GM12874 (cell line): ENCODE data around the gene SMS.

Experiments used
- TF ChIP-seq, protein P1 (sequence below): IDR thresholded peaks from 2 replicates; pipeline ENCODE4 v1.5.1; 2011; ENCODE audit warnings: low read depth, mild to moderate bottlenecking, control low read depth, low read length, moderate library complexity; ENCODE audit not compliant: insufficient read depth

SMS gene

DNA sequence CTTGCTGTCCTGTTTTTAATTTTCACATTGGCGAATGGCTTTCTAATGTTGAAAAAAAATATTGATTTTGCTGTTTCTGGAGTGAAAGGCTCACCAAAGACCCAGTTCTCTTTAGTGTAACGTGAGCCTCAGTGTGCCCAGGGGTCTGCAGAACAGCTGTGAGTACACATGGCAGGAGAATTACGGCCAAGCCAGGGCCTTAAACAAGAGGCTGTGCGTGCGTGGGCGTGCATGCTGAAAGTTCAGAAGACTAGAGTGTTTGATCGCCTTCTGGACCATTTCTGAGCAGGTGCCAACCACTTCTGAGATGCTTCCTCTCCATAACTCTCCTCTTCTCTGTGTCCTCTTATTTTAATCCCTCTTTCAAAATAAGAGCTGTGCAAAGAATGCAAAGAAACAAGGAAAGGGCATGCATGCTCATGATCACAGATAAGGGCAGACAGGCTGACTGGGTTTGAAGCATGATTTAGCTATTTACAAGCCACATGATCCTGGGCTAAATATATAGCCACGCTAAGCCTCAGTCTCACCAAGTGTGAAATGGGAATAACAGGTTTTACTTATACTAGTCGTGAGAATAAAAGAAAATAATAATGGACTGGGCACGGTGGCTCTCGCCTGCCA lies 101.5 kb downstream of the SMS start:
- TF ChIP-seq, protein P1, sequence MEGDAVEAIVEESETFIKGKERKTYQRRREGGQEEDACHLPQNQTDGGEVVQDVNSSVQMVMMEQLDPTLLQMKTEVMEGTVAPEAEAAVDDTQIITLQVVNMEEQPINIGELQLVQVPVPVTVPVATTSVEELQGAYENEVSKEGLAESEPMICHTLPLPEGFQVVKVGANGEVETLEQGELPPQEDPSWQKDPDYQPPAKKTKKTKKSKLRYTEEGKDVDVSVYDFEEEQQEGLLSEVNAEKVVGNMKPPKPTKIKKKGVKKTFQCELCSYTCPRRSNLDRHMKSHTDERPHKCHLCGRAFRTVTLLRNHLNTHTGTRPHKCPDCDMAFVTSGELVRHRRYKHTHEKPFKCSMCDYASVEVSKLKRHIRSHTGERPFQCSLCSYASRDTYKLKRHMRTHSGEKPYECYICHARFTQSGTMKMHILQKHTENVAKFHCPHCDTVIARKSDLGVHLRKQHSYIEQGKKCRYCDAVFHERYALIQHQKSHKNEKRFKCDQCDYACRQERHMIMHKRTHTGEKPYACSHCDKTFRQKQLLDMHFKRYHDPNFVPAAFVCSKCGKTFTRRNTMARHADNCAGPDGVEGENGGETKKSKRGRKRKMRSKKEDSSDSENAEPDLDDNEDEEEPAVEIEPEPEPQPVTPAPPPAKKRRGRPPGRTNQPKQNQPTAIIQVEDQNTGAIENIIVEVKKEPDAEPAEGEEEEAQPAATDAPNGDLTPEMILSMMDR, result no peak

DNA sequence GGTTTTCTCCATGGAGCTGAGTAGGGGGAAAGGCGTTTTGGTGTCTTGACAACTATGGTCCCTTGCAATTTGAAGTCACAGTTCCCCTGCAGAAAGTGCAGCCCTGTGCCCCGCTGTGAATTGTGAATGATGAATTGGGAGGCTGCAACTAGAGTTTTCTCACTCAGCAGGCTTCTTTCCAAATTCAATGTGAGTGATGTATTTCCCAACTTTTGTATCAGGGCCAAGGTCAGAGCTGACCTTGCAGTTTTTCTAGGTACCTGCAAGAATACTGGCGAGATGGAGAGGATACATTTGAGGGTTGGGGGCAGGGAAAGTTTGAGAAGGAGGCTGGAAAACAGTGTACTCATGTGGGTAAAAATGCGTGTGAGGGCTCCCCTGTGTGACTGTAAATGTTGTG lies 103.4 kb downstream of the SMS start:
- TF ChIP-seq, protein P1, result no peak
